ENCODE measurements around the gene SIMC1. TPM values are rescaled to one million over a fixed set of nuclear protein-coding genes. Genes with fewer than 3 reads are reported as not detected.

The SIMC1 gene
- total and polyA plus RNA-seq, 8 donors = 6.1 to 58.3 (median 15.9) TPM

- Histone ChIP-seq H3K4me3 (no peak overlapping the region), H3K4me1 (no peaks in the 10 kb centered on the region), H3K36me3 (peaks cover 26 to 87% (median 79%) of the 10 kb centered on the region in 4 donors), H3K27ac (no peak overlapping the region), H3K9me3 (no peaks in the 10 kb centered on the region), H3K27me3 (no peaks in the 10 kb centered on the region)
- DNase-seq = no peak
- 60 to 79% (median 69%) methylated on average over 1 of the region's 1 CpG for WGBS, 5 donors
- TF ChIP-seq POLR2AphosphoS5 (IDR thresholded peaks at IDR 0.05) = no peak
- TF ChIP-seq, protein P1, sequence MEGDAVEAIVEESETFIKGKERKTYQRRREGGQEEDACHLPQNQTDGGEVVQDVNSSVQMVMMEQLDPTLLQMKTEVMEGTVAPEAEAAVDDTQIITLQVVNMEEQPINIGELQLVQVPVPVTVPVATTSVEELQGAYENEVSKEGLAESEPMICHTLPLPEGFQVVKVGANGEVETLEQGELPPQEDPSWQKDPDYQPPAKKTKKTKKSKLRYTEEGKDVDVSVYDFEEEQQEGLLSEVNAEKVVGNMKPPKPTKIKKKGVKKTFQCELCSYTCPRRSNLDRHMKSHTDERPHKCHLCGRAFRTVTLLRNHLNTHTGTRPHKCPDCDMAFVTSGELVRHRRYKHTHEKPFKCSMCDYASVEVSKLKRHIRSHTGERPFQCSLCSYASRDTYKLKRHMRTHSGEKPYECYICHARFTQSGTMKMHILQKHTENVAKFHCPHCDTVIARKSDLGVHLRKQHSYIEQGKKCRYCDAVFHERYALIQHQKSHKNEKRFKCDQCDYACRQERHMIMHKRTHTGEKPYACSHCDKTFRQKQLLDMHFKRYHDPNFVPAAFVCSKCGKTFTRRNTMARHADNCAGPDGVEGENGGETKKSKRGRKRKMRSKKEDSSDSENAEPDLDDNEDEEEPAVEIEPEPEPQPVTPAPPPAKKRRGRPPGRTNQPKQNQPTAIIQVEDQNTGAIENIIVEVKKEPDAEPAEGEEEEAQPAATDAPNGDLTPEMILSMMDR (IDR thresholded peaks at IDR 0.05) = no peak
- TF ChIP-seq POLR2A (IDR thresholded peaks at IDR 0.05) = no peak
- no peak for TF ChIP-seq EP300 (IDR thresholded peaks at IDR 0.05)
- intact Hi-C loops (cut with DNase I; ENCODE audit: low total_unique reads) = no loop called here
These were observed 99.7 kb downstream of the SIMC1 start for GRCh38 chr5:176337913-176338312.

DNA sequence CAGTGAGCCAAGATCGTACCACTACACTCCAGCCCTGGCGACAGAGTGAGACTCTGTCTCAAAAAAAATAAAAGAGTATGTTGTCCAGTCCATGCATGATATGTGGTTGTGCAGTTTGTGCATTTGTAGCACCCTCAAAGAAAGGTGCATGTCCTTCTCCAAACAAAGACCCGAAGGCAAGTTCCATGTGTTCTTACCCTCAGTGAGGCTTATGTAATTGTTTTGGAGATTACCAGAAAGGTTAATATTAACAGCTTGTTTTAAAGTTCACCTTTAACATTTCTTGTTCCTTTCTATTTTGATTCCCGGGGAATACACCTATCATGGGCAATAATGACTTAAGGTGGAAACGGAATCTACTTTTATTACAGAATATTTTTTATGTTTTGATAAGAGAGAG lies 101.1 kb downstream of the SIMC1 start:
- Histone ChIP-seq H3K36me3 (peaks cover 29 to 88% (median 80%) of the 10 kb centered on the region in 4 donors), H3K4me1 (no peaks in the 10 kb centered on the region), H3K4me3 (no peak overlapping the region), H3K27me3 (no peaks in the 10 kb centered on the region), H3K27ac (no peak overlapping the region), H3K9me3 (no peaks in the 10 kb centered on the region)
- DNase-seq = no peak
- intact Hi-C loops (cut with DNase I; ENCODE audit: low total_unique reads) = no loop called here
- 68 to 85% (median 80%) methylated on average over 5 of the region's 5 CpGs for WGBS, 5 donors
- no peak for TF ChIP-seq POLR2AphosphoS5 (IDR thresholded peaks at IDR 0.05)
- TF ChIP-seq, protein P1 (IDR thresholded peaks at IDR 0.05) = no peak
- TF ChIP-seq POLR2A (IDR thresholded peaks at IDR 0.05) = no peak
- no peak for TF ChIP-seq EP300 (IDR thresholded peaks at IDR 0.05)

DNA sequence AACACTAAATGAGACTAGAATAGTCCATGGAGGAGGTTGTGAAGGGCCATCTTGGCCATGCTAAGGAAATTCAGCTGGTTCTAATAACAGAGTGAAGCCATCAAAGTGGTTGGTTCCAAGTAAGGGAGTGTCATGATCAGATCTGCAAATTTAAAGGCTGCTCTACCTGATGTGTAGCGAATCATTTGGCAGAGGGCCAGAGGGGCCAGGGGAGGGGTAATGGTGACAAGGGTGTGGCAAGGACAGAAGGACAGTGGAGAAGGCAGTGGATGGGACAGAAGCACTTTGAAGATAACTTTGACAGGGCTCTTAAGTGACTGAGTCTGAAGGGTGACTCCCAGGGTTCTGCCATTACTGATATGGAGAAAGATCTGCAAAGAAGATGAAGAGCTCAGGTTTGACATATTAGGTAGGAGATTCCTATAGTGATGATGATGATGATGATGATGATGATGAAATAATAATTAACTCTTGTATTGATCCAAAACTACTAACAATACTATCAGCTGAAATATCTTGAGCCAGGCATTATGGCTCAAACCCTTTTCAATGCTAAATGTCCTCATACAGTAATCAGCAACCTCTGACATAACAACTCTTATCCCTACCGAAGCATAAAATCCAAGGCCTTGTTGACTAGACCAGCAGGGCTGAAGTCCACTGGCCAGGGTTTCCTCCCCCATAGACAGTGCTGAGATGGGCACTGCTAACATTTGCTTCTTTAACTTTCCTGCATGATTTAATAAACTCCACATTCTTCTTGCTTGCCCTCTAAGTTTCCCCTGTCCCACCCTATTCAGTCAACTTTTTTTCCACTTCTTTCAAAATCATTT lies 103.3 kb downstream of the SIMC1 start:
- TF ChIP-seq EP300 (IDR thresholded peaks at IDR 0.05) (no peak), POLR2A (IDR thresholded peaks at IDR 0.05) (no peak)
- Histone ChIP-seq H3K27me3 (no peaks in the 10 kb centered on the region), H3K27ac (no peak overlapping the region)

DNA sequence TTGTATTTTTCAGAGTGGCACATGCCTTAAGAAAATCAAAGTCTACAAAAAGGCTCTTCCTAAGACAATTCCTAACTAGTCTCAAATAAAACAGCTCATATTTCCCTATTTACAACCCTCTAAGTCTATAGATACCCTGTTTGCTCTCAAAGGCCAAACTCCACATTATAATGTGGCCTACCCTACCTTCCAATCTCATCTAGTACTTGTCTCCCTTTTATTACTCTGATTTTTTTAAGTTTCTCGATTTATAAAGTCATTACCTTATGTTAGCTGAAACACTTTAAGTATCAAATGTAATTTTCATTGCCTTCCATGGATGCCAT lies 103.9 kb downstream of the SIMC1 start:
- Histone ChIP-seq H3K4me1 (no peaks in the 10 kb centered on the region), H3K36me3 (peaks cover 34 to 93% (median 88%) of the 10 kb centered on the region in 4 donors), H3K27me3 (no peaks in the 10 kb centered on the region), H3K27ac (no peak overlapping the region), H3K4me3 (no peak overlapping the region), H3K9me3 (no peaks in the 10 kb centered on the region)
- 88 to 98% (median 96%) methylated on average over 1 of the region's 1 CpG for WGBS, 5 donors
- intact Hi-C loops (cut with DNase I; ENCODE audit: low total_unique reads) = no loop called here
- no peak for TF ChIP-seq EP300 (IDR thresholded peaks at IDR 0.05)
- TF ChIP-seq POLR2A (IDR thresholded peaks at IDR 0.05) = no peak
- TF ChIP-seq, protein P1 (IDR thresholded peaks at IDR 0.05) = no peak
- no peak for TF ChIP-seq POLR2AphosphoS5 (IDR thresholded peaks at IDR 0.05)
- DNase-seq = no peak

More for the DNA sequence above, 103.3 kb downstream of the SIMC1 start:
- Histone ChIP-seq H3K36me3 (peaks cover 34 to 93% (median 88%) of the 10 kb centered on the region in 4 donors), H3K4me3 (no peak overlapping the region), H3K4me1 (no peaks in the 10 kb centered on the region), H3K9me3 (no peaks in the 10 kb centered on the region)
- WGBS, 5 donors = 64 to 89% (median 82%) methylated on average over 2 of the region's 2 CpGs
- no peak for DNase-seq
- intact Hi-C loops (cut with DNase I; ENCODE audit: low total_unique reads) = no loop called here

Measured in stomach (tissue), 9 donors.